H9 (cell line): ENCODE results near the gene BIRC7. TPM values are rescaled to one million over a fixed set of nuclear protein-coding genes. Genes with fewer than 3 reads are reported as not detected.

Experiments
- DNase-seq: peaks from one replicate; pipeline ENCODE4 v3.0.0-alpha.2; 2017
- H2AFZ ChIP-seq: one replicate; pipeline ENCODE4 v1.6.1; 2013; ENCODE audit warnings: mild to moderate bottlenecking, low read length, control low read depth, moderate library complexity
- H2AK5ac ChIP-seq: 2 replicates; pipeline ENCODE4 v1.6.1; 2013; ENCODE audit warnings: low read length, control low read depth, mixed read lengths; ENCODE audit not compliant: insufficient read length
- H2BK120ac ChIP-seq: one replicate; pipeline ENCODE4 v1.6.1; 2013; ENCODE audit warnings: low read depth, mild to moderate bottlenecking, low read length, control low read depth, inconsistent platforms; ENCODE audit not compliant: poor library complexity, severe bottlenecking
- H2BK12ac ChIP-seq: 2 replicates; pipeline ENCODE4 v1.6.1; 2013; ENCODE audit warnings: low read length, control low read depth, mixed read lengths, low read depth; ENCODE audit not compliant: insufficient read length
- H2BK15ac ChIP-seq: 2 replicates; pipeline ENCODE4 v1.6.1; 2013; ENCODE audit warnings: low read depth, low read length, control low read depth
- H2BK20ac ChIP-seq: one replicate; pipeline ENCODE4 v1.6.1; 2013; ENCODE audit warnings: low read depth, mild to moderate bottlenecking, low read length, control low read depth, inconsistent platforms; ENCODE audit not compliant: poor library complexity, severe bottlenecking
- H2BK5ac ChIP-seq: 2 replicates; pipeline ENCODE4 v1.6.1; 2013; ENCODE audit warnings: low read length, control low read depth, mixed read lengths; ENCODE audit not compliant: insufficient read length
- H3K14ac ChIP-seq: 2 replicates; pipeline ENCODE4 v1.6.1; 2013; ENCODE audit warnings: low read length, control low read depth; ENCODE audit not compliant: insufficient read depth
- H3K18ac ChIP-seq: 2 replicates; pipeline ENCODE4 v1.6.1; 2013; ENCODE audit warnings: low read depth, mild to moderate bottlenecking, mixed read lengths, low read length, control low read depth; ENCODE audit not compliant: insufficient read length
- H3K23ac ChIP-seq: 2 replicates; pipeline ENCODE4 v1.6.1; 2013; ENCODE audit warnings: low read length, control low read depth, mixed read lengths, low read depth; ENCODE audit not compliant: insufficient read length
- H3K23me2 ChIP-seq: 2 replicates; pipeline ENCODE4 v1.6.1; 2013; ENCODE audit warnings: low read depth, mild to moderate bottlenecking, mixed read lengths, low read length, control low read depth; ENCODE audit not compliant: insufficient read length, poor library complexity, severe bottlenecking
- H3K27ac ChIP-seq: 2 replicates; pipeline ENCODE4 v1.5.1; 2013; ENCODE audit warnings: low read length, control low read depth, mixed read lengths, low read depth; ENCODE audit not compliant: insufficient read length
- H3K27me3 ChIP-seq: 2 replicates; pipeline ENCODE4 v1.6.1; 2013; ENCODE audit warnings: low read length, control low read depth, inconsistent platforms; ENCODE audit not compliant: insufficient read depth
- H3K4ac ChIP-seq: 2 replicates; pipeline ENCODE4 v1.6.1; 2013; ENCODE audit warnings: low read depth, mild to moderate bottlenecking, control low read depth, inconsistent platforms, low read length, moderate library complexity
- H3K4me1 ChIP-seq: 2 replicates; pipeline ENCODE4 v1.6.1; 2013; ENCODE audit warnings: low read length, control low read depth, inconsistent platforms; ENCODE audit not compliant: insufficient read depth
- H3K4me2 ChIP-seq: 2 replicates; pipeline ENCODE4 v1.6.1; 2013; ENCODE audit warnings: low read length, control low read depth, mixed read lengths; ENCODE audit not compliant: insufficient read length, insufficient read depth
- H3K56ac ChIP-seq: 2 replicates; pipeline ENCODE4 v1.6.1; 2013; ENCODE audit warnings: low read depth, mild to moderate bottlenecking, mixed read lengths, low read length, control low read depth; ENCODE audit not compliant: insufficient read length
- H3K79me1 ChIP-seq: 2 replicates; pipeline ENCODE4 v1.6.1; 2013; ENCODE audit warnings: low read depth, mild to moderate bottlenecking, moderate library complexity, low read length, control low read depth, inconsistent platforms; ENCODE audit not compliant: insufficient read depth, poor library complexity, severe bottlenecking
- H3K79me2 ChIP-seq: 2 replicates; pipeline ENCODE4 v1.6.1; 2013; ENCODE audit warnings: low read length, control low read depth, inconsistent platforms; ENCODE audit not compliant: insufficient read depth
- H3K9ac ChIP-seq: 2 replicates; pipeline ENCODE4 v1.6.1; 2013; ENCODE audit warnings: low read length, control low read depth, mixed read lengths; ENCODE audit not compliant: insufficient read length; ENCODE audit errors: extremely low read depth
- H3K9me3 ChIP-seq: one replicate; pipeline ENCODE4 v1.6.1; 2013; ENCODE audit warnings: low read depth, low read length, inconsistent platforms; ENCODE audit not compliant: control insufficient read depth
- H3T11ph ChIP-seq: one replicate; pipeline ENCODE4 v1.6.1; 2013; ENCODE audit warnings: mild to moderate bottlenecking, low read length, control low read depth, inconsistent platforms
- H4K20me1 ChIP-seq: one replicate; pipeline ENCODE4 v1.6.1; 2013; ENCODE audit not compliant: control insufficient read depth, insufficient read length, insufficient read depth
- H4K5ac ChIP-seq: 2 replicates; pipeline ENCODE4 v1.6.1; 2013; ENCODE audit warnings: low read depth, mild to moderate bottlenecking, mixed read lengths, low read length, control low read depth; ENCODE audit not compliant: insufficient read length
- H4K8ac ChIP-seq: replicated peaks from 2 replicates; pipeline ENCODE4 v1.6.1; 2013; ENCODE audit warnings: low read length, control low read depth, mixed read lengths, low read depth; ENCODE audit not compliant: insufficient read length
- H4K91ac ChIP-seq: 2 replicates; pipeline ENCODE4 v1.6.1; 2013; ENCODE audit warnings: low read depth, mild to moderate bottlenecking, moderate library complexity, mixed read lengths, low read length, control low read depth; ENCODE audit not compliant: insufficient read length
- H3K27ac Mint-ChIP-seq, 3 experiments: 2 replicates in 2 of 3; 3 replicates in 1 of 3; pipeline ENCODE4 v1.8.0; 2020 to 2021; ENCODE audit warnings: mixed read lengths in 3 of 3, mild to moderate bottlenecking in 1 of 3, moderate library complexity in 1 of 3
- H3K27me3 Mint-ChIP-seq: 2 replicates; pipeline ENCODE4 v1.8.0; 2021; ENCODE audit warnings: low read depth, mild to moderate bottlenecking, moderate library complexity, mixed read lengths
- H3K36me3 Mint-ChIP-seq, 3 experiments: 2 replicates in 2 of 3; 3 replicates in 1 of 3; pipeline ENCODE4 v1.8.0; 2020 to 2021; ENCODE audit warnings: low read depth in 3 of 3, mixed read lengths in 3 of 3; ENCODE audit not compliant: insufficient read depth in 1 of 3
- H3K4me1 Mint-ChIP-seq, 2 experiments: 2 replicates each; pipeline ENCODE4 v1.8.0; 2020; ENCODE audit warnings: mixed read lengths in 2 of 2
- H3K4me3 Mint-ChIP-seq, 2 experiments: 2 replicates in 1 of 2; 3 replicates in 1 of 2; pipeline ENCODE4 v1.8.0; 2020 to 2021; ENCODE audit warnings: mild to moderate bottlenecking in 2 of 2, mixed read lengths in 2 of 2, moderate library complexity in 1 of 2
- H3K9me3 Mint-ChIP-seq, 2 experiments: 2 replicates in 1 of 2; 3 replicates in 1 of 2; pipeline ENCODE4 v1.8.0; 2020; ENCODE audit warnings: mild to moderate bottlenecking in 2 of 2, mixed read lengths in 2 of 2, moderate library complexity in 1 of 2
- CTCF ChIP-seq: fragments of 200-600 bp; sonication (generic); conservative IDR thresholded peaks from 3 replicates; pipeline ENCODE4 v1.8.0; 2021; ENCODE audit warnings: antibody characterized with exemption, mild to moderate bottlenecking
- WGBS: extraction: QIAGEN DNeasy Blood & Tissue Kit; methylation state at CpG from one replicate; pipeline ENCODE4 v1.1.7; 2013; ENCODE audit warnings: missing lambda C conversion rate, low lambda C conversion rate, mixed read lengths; ENCODE audit not compliant: insufficient read length; ENCODE audit errors: extremely low coverage; 5-methylcytosine and 5-hydroxymethylcytosine counted together
- total RNA-seq: library from RNA; stranded (reverse); gene quantifications from 2 replicates; pipeline ENCODE4 v1.2.1, GENCODE V29; 2021

BIRC7 gene
- total RNA-seq, 1 experiment from 2014 or later = not detected

GRCh38 chr20:63244468-63244867, 8.8 kb downstream of the BIRC7 start:
- Histone ChIP-seq H3K18ac (no peak overlapping the region), H3K27me3 (no peaks in the 10 kb centered on the region), H3K56ac (no peak overlapping the region), H3K27ac (no peak overlapping the region), H4K20me1 (no peaks in the 10 kb centered on the region), H3K23me2 (no peaks in the 10 kb centered on the region), H3K14ac (no peak overlapping the region), H2BK5ac (no peak overlapping the region), H3K4me2 (no peak overlapping the region), H3K9ac (no peak overlapping the region), H2BK120ac (no peak overlapping the region), H4K5ac (no peak overlapping the region), H3K4me1 (no peaks in the 10 kb centered on the region), H2BK20ac (no peak overlapping the region), H3T11ph (no peak overlapping the region), H4K8ac (no peak overlapping the region), H2AFZ (no peak overlapping the region), H3K79me2 (no peaks in the 10 kb centered on the region), H3K23ac (no peak overlapping the region), H2AK5ac (no peak overlapping the region), H2BK12ac (no peak overlapping the region), H2BK15ac (no peak overlapping the region), H4K91ac (no peak overlapping the region), H3K4ac (no peak overlapping the region), H3K79me1 (no peaks in the 10 kb centered on the region), H3K9me3 (no peaks in the 10 kb centered on the region)
- H3K4me1 Mint-ChIP-seq = peaks cover 11 to 18% of the 10 kb centered on the region in 2 experiments
- no peaks in the 10 kb centered on the region for H3K9me3 Mint-ChIP-seq
- H3K27me3 Mint-ChIP-seq = peaks cover 3% of the 10 kb centered on the region; the same call in 1 of the 2 replicates
- DNase-seq = no peak
- H3K27ac Mint-ChIP-seq = no peak overlapping the region
- no peak for TF ChIP-seq CTCF
- no CpG with 5 or more reads among the region's 10 CpGs for WGBS
- no peaks in the 10 kb centered on the region; a peak in 2 of 7 replicates for H3K36me3 Mint-ChIP-seq
- H3K4me3 Mint-ChIP-seq = no peak overlapping the region
